Measurements from ENCODE around the gene SYNGR4.
A peak's percentile ranks its signal among the peaks of the same experiment; 100 is the strongest.

SYNGR4 gene

DNA sequence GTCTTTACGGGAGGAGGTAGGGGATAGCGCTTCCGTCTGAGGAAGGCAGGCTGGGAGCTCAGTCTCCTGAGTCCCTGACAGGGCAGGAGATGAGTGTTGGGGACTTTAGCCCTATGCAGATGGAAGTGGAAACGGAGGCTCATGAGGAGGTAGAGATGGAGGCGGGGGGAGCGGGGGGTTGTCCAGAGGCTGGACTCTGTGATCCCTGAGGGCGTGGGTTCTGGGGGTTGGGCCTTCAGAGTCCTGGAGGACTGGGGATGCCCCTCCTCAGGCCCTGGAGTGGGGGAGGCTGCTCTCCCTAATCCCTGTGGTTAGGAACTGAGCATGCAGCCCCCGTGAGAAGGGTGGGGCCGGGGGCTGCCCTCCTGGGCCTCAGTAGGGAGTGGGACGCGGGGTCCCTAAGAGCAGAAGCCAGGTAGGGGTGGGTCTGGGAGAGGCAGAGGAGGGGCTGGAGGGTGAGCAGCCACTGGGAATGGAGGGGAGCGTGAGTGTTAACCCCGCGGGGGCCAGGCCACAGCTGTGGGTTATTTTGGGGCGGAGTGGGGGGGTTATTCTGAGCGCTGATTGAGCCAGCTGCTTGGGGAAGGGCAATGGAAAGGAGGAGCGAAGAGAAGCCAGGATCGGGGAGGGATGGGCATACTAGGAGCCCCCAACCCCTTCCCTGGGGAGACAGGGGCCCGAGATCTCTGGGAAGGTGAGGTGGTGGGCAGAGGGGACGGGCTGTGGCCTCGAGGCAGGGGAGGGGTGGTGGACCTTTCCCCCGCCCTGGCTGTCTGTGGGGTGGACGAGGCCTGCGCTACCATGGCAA, 32.1 kb downstream of the SYNGR4 start:
- DNase-seq (ENCODE audit: low spot score): no peak

DNA sequence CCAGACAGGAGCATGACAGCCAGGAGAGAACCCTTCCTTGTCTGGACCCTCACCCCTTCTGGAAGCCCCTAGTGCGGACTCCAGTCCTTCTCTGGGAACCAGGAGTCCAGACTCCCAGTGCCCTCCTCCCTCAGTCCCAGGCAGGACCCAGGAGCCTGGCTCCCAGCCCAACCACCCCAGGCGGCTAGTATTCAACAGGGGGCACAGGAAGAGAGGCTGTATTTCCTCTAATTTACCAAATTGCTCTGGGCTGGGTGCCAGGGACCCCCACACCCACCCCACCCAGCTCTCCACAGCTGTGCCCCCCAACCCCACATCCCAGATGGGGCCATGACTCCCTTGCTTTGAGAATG, 32.6 kb downstream of the SYNGR4 start:
- no peak for DNase-seq (ENCODE audit: low spot score)

DNA sequence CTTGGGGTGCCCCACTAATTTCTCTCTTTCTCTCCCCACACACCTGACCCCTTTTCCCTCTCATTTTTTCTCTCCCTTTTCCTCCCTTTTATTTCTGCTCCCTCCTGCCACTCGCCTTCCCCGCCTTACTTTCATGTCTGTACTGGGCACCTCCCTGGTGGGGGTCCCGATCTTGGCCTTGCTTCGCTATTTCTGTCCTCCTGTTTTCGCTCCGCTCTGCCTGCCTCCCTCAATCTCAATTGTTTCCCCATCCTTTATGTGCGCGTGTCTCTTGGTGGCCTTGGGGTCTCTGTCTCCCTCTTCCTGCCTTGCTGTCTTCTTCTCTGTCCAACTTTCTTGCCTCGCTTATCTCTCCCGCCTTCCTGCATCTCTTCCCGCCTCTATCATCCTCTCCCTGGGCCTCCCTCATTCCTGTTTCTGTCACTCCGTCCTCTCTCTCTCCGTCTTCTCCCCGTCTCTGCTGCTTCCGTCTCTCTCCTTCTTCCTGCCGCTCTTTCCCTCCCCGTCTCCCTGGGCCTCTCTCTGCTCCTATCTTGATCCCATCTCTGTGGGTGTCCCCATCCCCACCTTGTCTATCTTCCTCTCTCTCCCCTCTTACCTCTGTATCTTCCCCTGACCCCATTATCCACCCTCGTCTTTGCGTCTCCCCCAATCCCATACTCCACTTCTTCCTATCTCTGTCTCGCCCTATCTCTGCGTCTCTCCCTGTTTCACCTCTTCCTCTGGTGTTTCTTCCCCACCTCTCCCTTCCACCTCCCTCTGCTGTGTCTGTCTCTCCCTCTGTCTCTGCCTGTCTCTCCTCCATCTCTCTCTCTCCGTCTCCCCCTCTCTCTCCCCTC, 33.3 kb downstream of the SYNGR4 start:
- DNase-seq (ENCODE audit: low spot score): no peak

DNA sequence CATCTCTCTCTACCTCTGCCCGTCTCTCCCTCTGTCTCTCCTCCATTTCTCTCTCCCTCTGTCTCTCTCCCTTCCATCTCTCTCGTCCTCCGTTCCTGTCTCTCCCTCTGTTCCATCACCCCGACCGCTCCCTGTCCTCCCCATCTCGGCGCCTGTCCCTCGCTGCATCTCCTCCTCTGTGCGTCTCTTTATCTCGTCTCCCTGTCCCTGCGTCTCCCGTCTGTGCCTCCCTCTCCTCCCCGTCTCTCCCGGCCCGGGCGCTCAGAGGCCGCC, 33.9 kb downstream of the SYNGR4 start:
- no peak for DNase-seq (ENCODE audit: low spot score)

DNA sequence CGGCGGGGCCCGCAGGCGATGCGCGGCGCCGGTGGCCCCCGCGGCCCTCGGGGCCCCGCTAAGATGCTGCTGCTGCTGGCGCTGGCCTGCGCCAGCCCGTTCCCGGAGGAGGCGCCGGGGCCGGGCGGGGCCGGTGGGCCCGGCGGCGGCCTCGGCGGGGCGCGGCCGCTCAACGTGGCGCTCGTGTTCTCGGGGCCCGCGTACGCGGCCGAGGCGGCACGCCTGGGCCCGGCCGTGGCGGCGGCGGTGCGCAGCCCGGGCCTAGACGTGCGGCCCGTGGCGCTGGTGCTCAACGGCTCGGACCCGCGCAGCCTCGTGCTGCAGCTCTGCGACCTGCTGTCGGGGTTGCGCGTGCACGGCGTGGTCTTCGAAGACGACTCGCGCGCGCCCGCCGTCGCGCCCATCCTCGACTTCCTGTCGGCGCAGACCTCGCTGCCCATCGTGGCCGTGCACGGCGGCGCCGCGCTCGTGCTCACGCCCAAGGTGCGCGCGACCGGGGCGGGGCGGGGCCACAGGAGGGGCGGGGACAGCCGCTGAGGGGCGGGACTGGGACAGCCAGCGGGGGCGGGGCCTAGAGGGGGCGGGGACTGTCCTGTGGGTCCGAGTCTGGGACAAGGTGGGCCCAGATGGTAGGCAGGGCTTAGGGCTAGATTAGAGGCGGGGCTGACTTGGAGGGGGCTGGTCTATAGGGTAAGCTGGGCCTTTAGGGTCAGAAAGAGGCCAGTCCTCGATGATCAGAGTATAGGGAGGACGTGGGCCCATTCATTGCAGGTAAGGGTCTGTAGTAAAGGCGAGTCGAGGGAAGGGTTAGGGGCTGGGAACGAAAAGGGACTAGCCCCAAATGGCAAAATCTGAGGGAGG, 34.4 kb downstream of the SYNGR4 start:
- DNase-seq (ENCODE audit: low spot score): peak; percentile 57

DNA sequence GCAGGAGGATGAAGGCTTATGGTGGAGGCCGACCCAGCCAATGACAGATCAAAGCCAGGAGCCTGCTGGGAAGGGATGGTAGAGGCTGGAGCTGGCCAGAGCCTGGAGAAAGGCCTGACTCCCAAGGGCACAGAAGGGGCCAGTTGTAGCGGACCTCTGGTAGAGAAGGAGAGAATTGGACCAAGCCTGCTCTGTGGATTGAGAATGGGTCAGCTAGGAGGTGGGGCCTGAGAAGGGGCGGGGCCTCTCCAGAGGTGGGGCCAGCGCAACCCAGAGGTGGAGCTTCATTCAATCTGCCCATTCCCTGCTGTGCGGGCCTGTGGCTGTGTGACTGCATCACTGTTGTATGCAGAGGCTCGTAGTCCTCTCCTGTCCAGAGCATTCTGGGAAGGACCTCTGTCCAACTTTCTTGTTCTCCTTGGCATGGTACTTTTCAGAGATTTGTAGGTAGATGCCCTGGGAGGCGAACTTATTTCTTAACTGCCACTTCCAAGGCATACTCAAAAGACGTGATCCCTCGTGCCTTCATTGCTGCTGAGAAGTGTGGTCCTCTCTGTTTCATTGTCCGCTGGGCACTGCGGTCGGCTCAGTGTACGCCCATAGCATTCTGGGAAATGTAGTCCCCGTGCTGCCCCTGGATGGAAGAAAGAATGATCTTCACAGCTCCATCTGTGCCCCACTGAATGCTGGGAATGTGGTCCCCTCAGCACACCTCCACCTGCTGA, 36.0 kb downstream of the SYNGR4 start:
- DNase-seq (ENCODE audit: low spot score): peak; percentile 36

DNA sequence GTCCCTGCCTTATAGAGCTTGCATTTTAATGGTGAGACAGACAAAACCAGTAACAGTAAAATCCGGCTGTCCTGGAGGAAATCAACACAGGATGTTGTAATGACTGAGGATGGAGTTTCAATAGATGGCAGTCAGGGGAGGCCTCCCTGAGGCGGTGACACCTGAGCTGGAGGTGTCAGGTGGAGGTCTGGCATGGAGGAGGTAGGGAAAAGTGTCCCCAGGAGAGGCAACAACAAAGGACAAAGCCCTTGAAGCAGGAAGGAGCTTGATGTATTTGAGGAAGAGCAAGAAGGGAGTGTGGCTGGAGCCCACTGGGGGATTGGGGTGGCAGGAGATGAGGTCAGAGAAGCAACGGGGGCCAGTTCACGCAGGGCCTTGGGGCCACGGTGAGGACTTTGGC, 37.1 kb downstream of the SYNGR4 start:
- DNase-seq (ENCODE audit: low spot score): no peak

DNA sequence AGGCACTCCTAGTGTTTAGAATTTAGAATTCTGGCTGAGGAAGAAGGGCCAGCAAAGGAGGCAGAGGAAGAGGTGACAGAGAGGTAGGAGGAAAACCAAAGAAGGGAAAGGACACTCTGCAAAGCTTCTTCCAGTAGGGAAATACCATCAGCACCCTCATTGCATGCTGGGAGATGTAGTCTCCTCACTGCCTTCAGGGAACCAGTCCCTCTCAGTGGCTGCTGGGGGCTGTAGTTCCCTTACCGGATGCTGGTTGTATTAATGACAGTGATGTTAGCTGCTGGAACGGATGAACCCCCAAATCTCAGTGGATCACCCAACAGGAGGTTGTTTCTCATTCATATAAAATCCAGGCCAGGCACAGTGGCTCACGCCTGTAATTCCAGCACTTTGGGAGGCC, 39.4 kb downstream of the SYNGR4 start:
- no peak for DNase-seq (ENCODE audit: low spot score)

DNA sequence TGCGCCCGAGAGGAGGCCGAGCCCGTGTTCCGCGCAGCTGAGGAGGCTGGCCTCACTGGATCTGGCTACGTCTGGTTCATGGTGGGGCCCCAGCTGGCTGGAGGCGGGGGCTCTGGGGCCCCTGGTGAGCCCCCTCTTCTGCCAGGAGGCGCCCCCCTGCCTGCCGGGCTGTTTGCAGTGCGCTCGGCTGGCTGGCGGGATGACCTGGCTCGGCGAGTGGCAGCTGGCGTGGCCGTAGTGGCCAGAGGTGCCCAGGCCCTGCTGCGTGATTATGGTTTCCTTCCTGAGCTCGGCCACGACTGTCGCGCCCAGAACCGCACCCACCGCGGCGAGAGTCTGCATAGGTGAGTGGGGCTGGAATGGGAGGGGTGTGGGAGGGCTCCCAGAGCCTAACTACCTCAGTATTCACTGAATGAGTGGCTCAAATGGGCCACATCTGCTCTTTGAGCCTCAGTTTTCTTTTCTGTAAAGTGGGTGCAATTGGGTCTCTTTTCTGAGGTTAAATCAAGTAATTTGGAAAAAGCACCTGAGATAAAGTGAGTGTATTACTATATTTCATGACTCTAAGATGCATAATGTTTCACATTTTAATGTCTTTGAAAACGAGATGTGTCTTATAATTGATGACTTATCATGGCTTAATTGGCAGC, 41.0 kb downstream of the SYNGR4 start:
- DNase-seq (ENCODE audit: low spot score): no peak

DNA sequence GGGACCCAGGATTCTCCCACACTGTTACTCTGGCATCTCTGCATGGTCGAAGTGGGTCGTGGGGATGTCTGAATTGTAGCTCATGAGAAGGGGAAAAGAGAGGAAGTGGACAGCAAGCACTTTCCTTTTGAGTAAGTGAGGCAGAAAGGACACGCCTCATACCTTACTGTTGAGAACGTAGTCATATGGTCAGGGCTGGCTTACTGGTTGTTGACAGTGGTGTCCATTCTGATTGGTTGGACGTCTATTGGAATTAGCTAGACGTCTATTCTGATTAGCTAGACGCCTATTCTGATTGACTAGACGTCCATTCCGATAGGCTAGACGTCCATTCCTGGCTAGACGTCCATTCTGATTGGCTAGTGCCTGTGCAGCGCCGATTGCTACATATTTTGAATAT, 41.7 kb downstream of the SYNGR4 start:
- no peak for DNase-seq (ENCODE audit: low spot score)

DNA sequence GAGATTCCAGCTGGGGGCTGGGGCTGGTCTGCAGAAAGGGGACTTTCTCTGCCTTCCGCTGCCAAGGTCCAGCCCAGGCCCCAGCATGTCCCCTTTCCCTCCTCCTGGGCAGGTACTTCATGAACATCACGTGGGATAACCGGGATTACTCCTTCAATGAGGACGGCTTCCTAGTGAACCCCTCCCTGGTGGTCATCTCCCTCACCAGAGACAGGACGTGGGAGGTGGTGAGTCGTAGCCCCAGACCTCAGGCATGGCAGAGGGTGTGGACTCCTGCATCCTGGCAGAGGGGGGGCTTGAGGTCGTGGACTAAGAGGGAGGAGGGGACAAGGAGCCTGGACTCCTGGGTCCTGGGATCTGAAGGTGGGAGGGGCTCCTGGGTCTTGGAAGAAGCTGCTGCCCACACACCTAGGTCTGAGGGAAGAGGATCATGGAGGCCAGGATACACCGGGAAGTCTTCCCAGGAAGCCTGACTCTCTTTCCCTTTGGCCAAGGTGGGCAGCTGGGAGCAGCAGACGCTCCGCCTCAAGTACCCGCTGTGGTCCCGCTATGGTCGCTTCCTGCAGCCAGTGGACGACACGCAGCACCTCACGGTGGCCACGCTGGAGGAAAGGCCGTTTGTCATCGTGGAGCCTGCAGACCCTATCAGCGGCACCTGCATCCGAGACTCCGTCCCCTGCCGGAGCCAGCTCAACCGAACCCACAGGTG, 49.9 kb downstream of the SYNGR4 start:
- no peak for DNase-seq (ENCODE audit: low spot score)

DNA sequence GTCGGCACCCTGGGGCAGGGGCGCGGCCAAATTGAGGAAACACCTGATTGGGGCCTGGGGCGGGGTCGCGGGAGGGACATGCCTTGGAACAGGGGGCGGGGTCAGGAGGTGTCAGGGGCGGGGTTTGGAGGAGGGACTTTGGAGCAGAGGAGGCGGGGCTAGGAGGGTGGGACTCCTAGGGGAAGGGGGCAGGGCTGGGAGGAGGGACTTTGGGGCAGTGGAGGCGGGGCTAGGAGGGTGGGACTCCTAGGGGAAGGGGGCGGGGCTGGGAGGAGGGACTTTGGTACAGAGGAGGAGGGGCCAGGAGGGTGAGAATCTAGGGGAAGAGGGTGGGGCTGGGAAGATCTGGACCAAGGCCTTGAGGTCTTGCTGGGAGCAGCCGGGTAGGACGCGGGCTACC, 51.2 kb downstream of the SYNGR4 start:
- DNase-seq (ENCODE audit: low spot score): peak; percentile 59

DNA sequence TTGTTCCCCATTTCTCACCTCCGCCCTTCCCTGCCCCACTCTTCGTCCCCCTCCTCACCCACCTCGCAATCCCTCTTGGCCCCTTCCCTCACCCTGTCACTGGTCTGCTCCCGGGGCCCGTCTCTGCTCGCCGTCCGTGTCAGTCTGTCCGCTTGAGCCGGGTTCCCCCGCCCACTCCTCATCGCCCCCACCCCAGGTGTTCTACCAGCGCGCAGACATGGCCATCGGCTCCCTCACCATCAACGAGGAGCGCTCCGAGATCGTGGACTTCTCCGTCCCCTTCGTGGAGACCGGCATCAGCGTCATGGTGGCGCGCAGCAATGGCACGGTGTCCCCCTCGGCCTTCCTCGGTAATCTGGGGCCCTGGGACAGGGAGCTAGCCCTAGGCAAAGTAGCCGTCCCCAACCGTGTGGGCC, 51.6 kb downstream of the SYNGR4 start:
- DNase-seq (ENCODE audit: low spot score): no peak

DNA sequence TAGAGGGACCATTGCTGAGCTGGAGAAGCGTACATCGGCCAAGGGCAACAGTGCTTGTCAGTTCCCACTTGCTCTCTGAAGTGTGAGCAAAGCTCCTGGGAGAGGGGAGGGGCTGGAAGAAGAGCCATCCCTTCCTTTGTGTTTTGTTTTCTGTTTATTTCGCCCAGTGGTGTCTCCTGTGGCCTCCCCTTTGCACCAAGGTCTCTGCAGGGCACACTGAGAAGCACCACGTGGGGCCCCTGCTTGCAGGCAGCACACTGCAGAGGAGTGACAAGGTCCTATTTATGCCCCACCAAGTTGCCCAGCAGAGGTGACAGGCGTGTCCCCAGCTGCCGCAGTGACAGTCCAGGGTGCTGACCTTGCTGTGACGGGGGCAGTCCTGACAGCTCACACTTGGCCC, 53.3 kb downstream of the SYNGR4 start:
- no peak for DNase-seq (ENCODE audit: low spot score)

DNA sequence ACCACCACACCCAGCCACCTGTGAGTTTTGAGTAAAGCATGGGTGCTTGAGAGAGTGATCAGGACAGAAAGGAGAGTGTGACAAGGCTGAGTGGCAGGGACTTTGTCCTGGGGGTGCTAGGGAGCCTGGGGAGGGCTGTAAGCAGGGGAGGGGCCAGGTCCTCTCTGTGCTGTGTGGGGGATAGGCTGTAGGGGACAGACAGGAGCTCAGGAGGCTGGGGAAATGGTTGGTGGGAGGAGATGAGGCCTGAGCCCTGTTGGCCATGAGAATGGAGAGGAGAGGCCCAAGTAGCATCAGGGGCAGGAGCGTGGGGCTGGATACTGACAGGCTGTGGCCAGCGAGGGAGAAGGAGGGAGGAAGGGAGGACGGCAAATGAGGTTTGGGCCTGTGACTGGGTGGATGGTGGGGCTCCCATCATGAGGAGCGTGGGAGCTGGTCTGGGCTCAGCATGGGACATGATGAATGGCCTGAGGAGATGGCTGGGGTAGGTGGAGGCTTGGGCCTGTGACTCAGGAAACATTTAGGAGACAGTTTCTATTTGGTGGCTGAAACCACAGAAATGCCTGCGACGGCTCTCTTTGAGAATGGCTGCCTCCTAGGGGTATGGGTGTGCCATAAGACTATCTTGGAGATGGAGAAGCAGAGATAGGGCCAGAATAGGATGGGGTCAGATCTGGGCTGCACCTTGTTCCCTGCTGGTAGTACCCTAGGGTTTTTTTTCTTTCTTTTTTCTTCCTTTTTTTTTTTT, 54.3 kb downstream of the SYNGR4 start:
- no peak for DNase-seq (ENCODE audit: low spot score)

DNA sequence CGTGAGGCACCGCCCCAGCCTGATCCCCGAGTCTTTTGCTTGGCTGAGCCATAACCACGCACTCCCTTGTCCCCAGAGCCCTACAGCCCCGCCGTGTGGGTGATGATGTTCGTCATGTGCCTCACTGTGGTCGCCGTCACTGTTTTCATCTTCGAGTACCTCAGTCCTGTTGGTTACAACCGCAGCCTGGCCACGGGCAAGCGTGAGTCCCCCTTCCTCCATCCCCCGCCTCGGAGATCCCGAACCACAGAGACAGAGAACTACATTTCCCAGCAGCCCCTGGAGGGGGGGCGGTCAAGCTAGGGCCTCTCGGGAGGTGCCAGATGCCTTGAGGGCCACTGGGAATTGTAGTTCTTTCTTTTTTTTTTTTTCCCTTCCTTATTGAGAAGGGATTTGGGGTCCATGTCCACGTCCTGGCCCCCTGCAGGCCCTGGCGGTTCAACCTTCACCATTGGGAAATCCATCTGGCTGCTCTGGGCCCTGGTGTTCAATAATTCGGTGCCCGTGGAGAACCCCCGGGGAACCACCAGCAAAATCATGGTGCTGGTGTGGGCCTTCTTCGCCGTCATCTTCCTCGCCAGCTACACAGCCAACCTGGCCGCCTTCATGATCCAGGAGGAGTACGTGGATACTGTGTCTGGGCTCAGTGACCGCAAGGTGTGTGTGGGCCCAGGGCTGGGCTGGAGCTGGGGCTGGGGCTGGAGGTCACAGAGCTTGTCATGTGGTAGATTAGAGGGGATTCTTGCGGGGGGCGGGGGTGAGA, 55.2 kb downstream of the SYNGR4 start:
- DNase-seq (ENCODE audit: low spot score): no peak

DNA sequence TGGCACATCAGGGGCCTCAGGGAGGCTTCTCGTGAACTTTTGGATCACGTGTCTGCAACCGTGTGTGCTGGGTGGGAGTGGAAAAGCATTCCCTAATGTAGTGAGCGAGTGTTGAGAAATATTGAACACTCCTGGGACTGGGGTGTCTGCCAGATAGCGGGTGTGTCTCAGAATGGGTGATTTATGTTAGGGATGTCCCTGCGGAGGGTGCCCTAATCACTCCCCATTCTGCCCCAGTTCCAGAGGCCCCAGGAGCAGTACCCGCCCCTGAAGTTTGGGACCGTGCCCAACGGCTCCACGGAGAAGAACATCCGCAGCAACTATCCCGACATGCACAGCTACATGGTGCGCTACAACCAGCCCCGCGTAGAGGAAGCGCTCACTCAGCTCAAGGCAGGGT, 57.4 kb downstream of the SYNGR4 start:
- DNase-seq (ENCODE audit: low spot score): no peak

DNA sequence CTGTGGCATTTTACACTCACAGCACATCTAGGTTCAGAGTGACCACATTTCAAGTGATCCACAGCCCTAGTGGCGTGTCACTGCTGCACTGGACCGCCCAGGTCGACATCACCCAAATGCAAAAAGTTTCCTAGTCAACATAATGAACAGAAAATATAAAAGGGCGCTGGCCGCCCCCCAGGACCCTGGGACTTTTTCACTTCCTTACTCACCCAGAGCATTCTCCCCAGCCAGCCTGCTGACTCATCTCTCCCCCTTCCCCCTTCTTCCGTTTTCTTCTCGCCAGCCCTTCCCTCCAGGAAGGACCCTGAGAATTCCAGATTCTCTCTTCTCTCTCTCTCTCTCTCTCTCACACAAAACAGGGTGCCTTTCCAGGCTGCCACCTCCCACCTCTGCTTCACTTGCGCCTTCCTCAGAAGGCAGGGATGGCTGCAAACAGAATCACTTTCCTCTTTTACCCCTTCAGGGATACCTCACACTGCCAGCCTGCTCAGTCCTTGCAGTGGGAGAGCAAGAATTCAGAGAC, 60.6 kb downstream of the SYNGR4 start:
- no peak for DNase-seq (ENCODE audit: low spot score)
